SJCRH30 (cell line): Measurements from ENCODE around the gene NR1I2. TPM values are rescaled to one million over a fixed set of nuclear protein-coding genes. Genes with fewer than 3 reads are reported as not detected.

Experiments used
- DNase-seq, 2 experiments: peaks; one replicate each; pipeline ENCODE4 v3.0.0-alpha.2; 2015 to 2020
- H3K27ac ChIP-seq: fragments of 250-450 bp; sonication (Bioruptor Pico); 2 replicates; pipeline ENCODE4 v1.5.1; 2020; ENCODE audit warnings: mild to moderate bottlenecking, moderate library complexity
- H3K27me3 ChIP-seq: fragments of 250-450 bp; sonication (Bioruptor Pico); 2 replicates; pipeline ENCODE4 v1.5.1; 2020; ENCODE audit warnings: mild to moderate bottlenecking, moderate library complexity
- H3K36me3 ChIP-seq: fragments of 250-450 bp; sonication (Bioruptor Pico); 2 replicates; pipeline ENCODE4 v1.5.1; 2020; ENCODE audit warnings: mild to moderate bottlenecking, moderate library complexity
- H3K4me1 ChIP-seq: fragments of 250-450 bp; sonication (Bioruptor Pico); 2 replicates; pipeline ENCODE4 v1.5.1; 2020; ENCODE audit warnings: mild to moderate bottlenecking, moderate library complexity
- H3K4me3 ChIP-seq: fragments of 250-450 bp; sonication (Bioruptor Pico); 2 replicates; pipeline ENCODE4 v1.5.1; 2020; ENCODE audit warnings: mild to moderate bottlenecking, moderate library complexity
- H3K9me3 ChIP-seq: fragments of 250-450 bp; sonication (Bioruptor Pico); replicated peaks from 2 replicates; pipeline ENCODE4 v1.5.1; 2020; ENCODE audit warnings: mild to moderate bottlenecking, moderate library complexity
- total RNA-seq: library from RNA; depleted of rRNA; stranded (reverse); fragments of >200 nt; shearing (Covaris generic); gene quantifications from 2 replicates; pipeline ENCODE4 v1.2.3, GENCODE V29; 2014; rRNA removed

The NR1I2 gene
- total RNA-seq, 1 experiment from 2014 or later = not detected

- H3K4me1 ChIP-seq = no peaks in the 10 kb centered on the region
- 0 out of 2 replicates have a peak, but pooled peaks cover 1% of the 10 kb centered on the region for H3K9me3 ChIP-seq
- H3K4me3 ChIP-seq = no peak overlapping the region
- H3K36me3 ChIP-seq = peaks cover 44% of the 10 kb centered on the region
- no peaks in the 10 kb centered on the region for H3K27me3 ChIP-seq
- no peak overlapping the region for H3K27ac ChIP-seq
- no peak for DNase-seq
Measured at GRCh38 chr3:119862616-119863015, 80.7 kb downstream of the NR1I2 start.

- Histone ChIP-seq H3K27me3 (no peaks in the 10 kb centered on the region), H3K36me3 (peaks cover 36% of the 10 kb centered on the region), H3K4me1 (no peaks in the 10 kb centered on the region), H3K27ac (no peak overlapping the region), H3K4me3 (no peak overlapping the region), H3K9me3 (no peaks in the 10 kb centered on the region)
- DNase-seq = no peak
Measured at GRCh38 chr3:119864476-119864875, 82.6 kb downstream of the NR1I2 start.

Other genes starting within 250 kb of the NR1I2 start
- gene CD80, start 222.5 kb upstream of the NR1I2 start, total RNA-seq = 0.12 TPM in 1 of 2 replicates, not detected in the other
- gene ADPRH, start 202.6 kb upstream of the NR1I2 start, total RNA-seq = 0.06 and 0.15 TPM in 2 replicates
- gene PLA1A, start 184.2 kb upstream of the NR1I2 start, total RNA-seq = 1.2 and 1.4 TPM in 2 replicates
- 0.10 TPM in 1 of 2 replicates, not detected in the other for gene POPDC2, start 121.5 kb upstream of the NR1I2 start, total RNA-seq
- 48.9 and 62.9 TPM in 2 replicates for gene COX17, start 104.7 kb upstream of the NR1I2 start, total RNA-seq
- gene CFAP91, start 79.1 kb upstream of the NR1I2 start, total RNA-seq = 0.08 and 0.10 TPM in 2 replicates